ENCODE results near the gene PAX8. TPM values are rescaled to one million over a fixed set of nuclear protein-coding genes. Genes with fewer than 3 reads are reported as not detected.

PAX8 gene
- total and polyA plus RNA-seq, 2 of the 13 experiments (the other 11 are each of a cell fraction or from before 2014, with no cell fraction given): 1.5 to 8.8 TPM

- no peak for TF ChIP-seq ZNF75D (CRISPR knock-in tag; IDR thresholded peaks at IDR 0.05; ENCODE audit: borderline replicate concordance)
- TF ChIP-seq ARID2 (CRISPR knock-in tag; IDR thresholded peaks at IDR 0.05; ENCODE audit: borderline replicate concordance): peak; percentile 32; the same call in 1 of the 2 replicates
- TF ChIP-seq ZFX (CRISPR knock-in tag; IDR thresholded peaks at IDR 0.05; ENCODE audit: low read depth): peak; percentile 83
- TF ChIP-seq ZFAT (CRISPR knock-in tag; conservative IDR thresholded peaks at IDR 0.05): no peak
- TF ChIP-seq CREB3 (CRISPR knock-in tag; IDR thresholded peaks at IDR 0.05): no peak
- no peak for TF ChIP-seq MAFF (IDR thresholded peaks at IDR 0.05; ENCODE audit: low read depth, low read length)
- no peak for TF ChIP-seq MYNN (CRISPR knock-in tag; IDR thresholded peaks at IDR 0.05; ENCODE audit: low read depth)
- TF ChIP-seq RBM39 (IDR thresholded peaks at IDR 0.05; ENCODE audit: low read depth, low read length, poor library complexity, severe bottlenecking): peak; percentile 46
- TF ChIP-seq SIN3A (IDR thresholded peaks at IDR 0.05; ENCODE audit: borderline replicate concordance, low read depth, low read length): peak; percentile 30; the same call in 1 of the 2 replicates
- TF ChIP-seq MED1 (CRISPR knock-in tag; IDR thresholded peaks at IDR 0.05): peak; percentile 61; the same call in 1 of the 2 replicates
- TF ChIP-seq ZSCAN12 (CRISPR knock-in tag; IDR thresholded peaks at IDR 0.05): no peak
- peak; percentile 69; the same call in 1 of the 2 replicates for TF ChIP-seq ETV5 (CRISPR knock-in tag; IDR thresholded peaks at IDR 0.05; ENCODE audit: borderline replicate concordance)
- TF ChIP-seq ZC3H13 (CRISPR knock-in tag; IDR thresholded peaks at IDR 0.05): peak; percentile 87
- TF ChIP-seq KDM2A (CRISPR knock-in tag; IDR thresholded peaks at IDR 0.05; ENCODE audit: borderline replicate concordance, low read depth): peak; percentile 98
- TF ChIP-seq SNAI1 (CRISPR knock-in tag; IDR thresholded peaks at IDR 0.05; ENCODE audit: borderline replicate concordance): peak; percentile 33; the same call in 1 of the 2 replicates
- TF ChIP-seq ZBTB49 (CRISPR knock-in tag; IDR thresholded peaks at IDR 0.05; ENCODE audit: borderline replicate concordance): no peak
- peak; percentile 92 for TF ChIP-seq SALL1 (CRISPR knock-in tag; IDR thresholded peaks at IDR 0.05)
- no peak for TF ChIP-seq ZNF713 (CRISPR knock-in tag; IDR thresholded peaks at IDR 0.05)
- peak; percentile 53; the same call in 1 of the 2 replicates for TF ChIP-seq PRDM4 (CRISPR knock-in tag; IDR thresholded peaks at IDR 0.05; ENCODE audit: borderline replicate concordance)
Observed at GRCh38 chr2:113198790-113199612, 79.7 kb downstream of the PAX8 start (continued).
